ENCODE results near the gene SMAD9. TPM values are rescaled to one million over a fixed set of nuclear protein-coding genes. Genes with fewer than 3 reads are reported as not detected.

Gene SMAD9
- total and polyA plus RNA-seq, 2 of the 8 experiments (the other 6 are each of a cell fraction or from before 2014, with no cell fraction given) = 0.45 to 1.0 TPM

- H2BK20ac ChIP-seq (ENCODE audit: low read length) = no peak overlapping the region
- 82% methylated on average over 5 of the region's 5 CpGs; no CpG with 5 or more reads in 1 of the 2 experiments for WGBS, 2 experiments (ENCODE audit: extremely low coverage in 1 of 2, insufficient coverage in 1 of 2, insufficient read length in 1 of 2, insufficient replicate concordance in 2 of 2, low coverage in 1 of 2, low lambda C conversion rate in 2 of 2, missing lambda C conversion rate in 1 of 2)
- H3K36me3 ChIP-seq (ENCODE audit: control insufficient read depth in 2 of 4, insufficient read depth in 4 of 4, low read length in 3 of 4) = no peaks in the 10 kb centered on the region
- no peaks in the 10 kb centered on the region for H4K20me1 ChIP-seq (replicated peaks in 1 of 2; ENCODE audit: control insufficient read depth in 1 of 2, insufficient read depth in 2 of 2, low read length in 2 of 2)
- H3K79me1 ChIP-seq (ENCODE audit: low read depth, low read length) = no peaks in the 10 kb centered on the region
- no peak for FAIRE-seq
- H3K9me3 ChIP-seq (ENCODE audit: insufficient read depth in 2 of 2, low read depth in 1 of 2, low read length in 1 of 2) = no peaks in the 10 kb centered on the region
- no peaks in the 10 kb centered on the region for H3K79me2 ChIP-seq (ENCODE audit: control insufficient read depth in 1 of 2, insufficient read depth in 2 of 2, low read length in 2 of 2)
- no peak overlapping the region for H3K56ac ChIP-seq (replicated peaks; ENCODE audit: insufficient read length, low read depth, low read length)
- no peak overlapping the region for H3K23ac ChIP-seq (ENCODE audit: insufficient read length)
- H3K14ac ChIP-seq (ENCODE audit: insufficient read length) = no peak overlapping the region
- no peak overlapping the region for H3K9ac ChIP-seq (replicated peaks in 1 of 4; ENCODE audit: extremely low read depth in 1 of 4, low read depth in 3 of 4, low read length in 3 of 4)
- H3K4me1 ChIP-seq (replicated peaks in 1 of 4; ENCODE audit: control insufficient read depth in 3 of 4, insufficient read depth in 4 of 4, low read length in 3 of 4) = no peaks in the 10 kb centered on the region
- H2AK5ac ChIP-seq (ENCODE audit: low read depth, low read length) = no peak overlapping the region
- H4K5ac ChIP-seq (ENCODE audit: insufficient read length, low read depth, low read length) = no peak overlapping the region
- H4K8ac ChIP-seq (ENCODE audit: extremely low read depth, insufficient read depth, low read length) = no peak overlapping the region
- no peak for DNase-seq (ENCODE audit: low read depth in 1 of 2, low spot score in 2 of 2)
- no peak overlapping the region for H4K91ac ChIP-seq (replicated peaks; ENCODE audit: insufficient read length, low read length)
- H2BK12ac ChIP-seq (ENCODE audit: low read depth, low read length) = no peak overlapping the region
- H3K27ac ChIP-seq (ENCODE audit: low read depth, low read length) = no peak overlapping the region
- no peaks in the 10 kb centered on the region for H3K27me3 ChIP-seq (replicated peaks in 1 of 4; ENCODE audit: control insufficient read depth in 3 of 4, extremely low read depth in 1 of 4, insufficient read depth in 3 of 4, low read length in 3 of 4)
- H2AFZ ChIP-seq (ENCODE audit: low read length) = no peak overlapping the region
- ChIA-PET POLR2A (ENCODE audit: partially characterized antibody) (no interaction called here), CTCF (ENCODE audit: partially characterized antibody) (no interaction called here)
- H3K4ac ChIP-seq (replicated peaks; ENCODE audit: insufficient read length, low read depth, low read length) = no peak overlapping the region
- no peak overlapping the region for H3K4me2 ChIP-seq (ENCODE audit: insufficient read depth in 1 of 2, low read depth in 2 of 2, low read length in 2 of 2)
- H3K18ac ChIP-seq (ENCODE audit: extremely low read depth, low read length) = no peak overlapping the region
- H3K4me3 ChIP-seq (ENCODE audit: extremely low read depth in 1 of 4, insufficient read depth in 2 of 4, low read depth in 3 of 4, low read length in 4 of 4) = no peak overlapping the region
- no peak overlapping the region for H2BK5ac ChIP-seq (ENCODE audit: low read depth, low read length)
- H2BK15ac ChIP-seq (ENCODE audit: low read length) = no peak overlapping the region
- no peak overlapping the region for H2BK120ac ChIP-seq (replicated peaks; ENCODE audit: low read depth, low read length)
- H3K23me2 ChIP-seq (ENCODE audit: low read depth, low read length) = no peaks in the 10 kb centered on the region
- TF ChIP-seq KDM4A (IDR thresholded peaks at IDR 0.05; ENCODE audit: low read depth, low read length, severe bottlenecking) (no peak), ZNF274 (IDR thresholded peaks at IDR 0.05; ENCODE audit: borderline replicate concordance, extremely low read depth, low read length) (no peak), SUZ12 (IDR thresholded peaks at IDR 0.05; ENCODE audit: low read length) (no peak), USF2 (IDR thresholded peaks at IDR 0.05; ENCODE audit: low read length) (no peak), CTBP2 (IDR thresholded peaks at IDR 0.05; ENCODE audit: borderline replicate concordance, insufficient read depth, insufficient read length, low read length) (no peak), RFX5 (IDR thresholded peaks at IDR 0.05; ENCODE audit: borderline replicate concordance, low read depth, low read length) (no peak), TBP (IDR thresholded peaks at IDR 0.05; ENCODE audit: low read depth, low read length) (no peak), GTF2F1 (IDR thresholded peaks at IDR 0.05; ENCODE audit: borderline replicate concordance, low read depth, low read length) (no peak), BACH1 (IDR thresholded peaks at IDR 0.05; ENCODE audit: low read length) (no peak), BRCA1 (IDR thresholded peaks at IDR 0.05; ENCODE audit: low read depth, low read length) (no peak), HDAC2 (IDR thresholded peaks at IDR 0.05; ENCODE audit: borderline replicate concordance in 1 of 2, low read depth in 2 of 2, low read length in 2 of 2) (no peak), CEBPB (IDR thresholded peaks at IDR 0.05; ENCODE audit: low read depth, low read length) (no peak), SRF (IDR thresholded peaks at IDR 0.05; ENCODE audit: low read depth, low read length) (no peak), POLR2A (IDR thresholded peaks at IDR 0.05; ENCODE audit: control extremely low read depth in 1 of 2, low read depth in 2 of 2, low read length in 2 of 2) (no peak), YY1 (IDR thresholded peaks at IDR 0.05; ENCODE audit: low read depth, low read length) (no peak)
These were observed 14.1 kb downstream of the SMAD9 start for GRCh38 chr13:36905944-36906343.
